AG04450 (cell line): Measurements from ENCODE around the gene AFG3L2. TPM values are rescaled to one million over a fixed set of nuclear protein-coding genes. Genes with fewer than 3 reads are reported as not detected.

Source experiments
- CTCF ChIA-PET: fragments of 300-600, 350-600 bp; formaldehyde crosslinking; extraction: SDS; loops from one replicate; lab custom pipeline; 2022; ENCODE audit warnings: antibody characterized with exemption, inconsistent platforms; lab: Charles Lee
- POLR2A ChIA-PET: fragments of 350-600 bp; formaldehyde crosslinking; extraction: SDS; loops from one replicate; lab custom pipeline; 2021; ENCODE audit warnings: antibody characterized with exemption, inconsistent platforms; lab: Yijun Ruan, JAX
- DNase-seq: peaks from one replicate; pipeline ENCODE4 v3.0.0-alpha.2; 2011; ENCODE audit warnings: low read depth, low spot score
- H3K27ac ChIP-seq: one replicate; pipeline ENCODE4 v1.5.1; 2012; ENCODE audit warnings: low read depth, low read length, control low read depth
- H3K27me3 ChIP-seq: one replicate; pipeline ENCODE4 v1.6.0; 2012; ENCODE audit warnings: low read length; ENCODE audit not compliant: control insufficient read depth, insufficient read depth
- H3K4me3 ChIP-seq: 2 replicates; pipeline ENCODE4 v1.5.1; 2011; ENCODE audit warnings: mild to moderate bottlenecking, low read depth, low read length, control low read depth
- H3K9me3 ChIP-seq: 2 replicates; pipeline ENCODE4 v1.5.1; 2012; ENCODE audit warnings: low read length; ENCODE audit not compliant: control insufficient read depth, insufficient read depth
- CTCF ChIP-seq: IDR thresholded peaks from 2 replicates; pipeline ENCODE4 v1.5.1; 2011; ENCODE audit warnings: low read depth, low read length, control low read depth, inconsistent platforms
- polyA plus RNA-seq: library from polyadenylated mRNA; depleted of rRNA; stranded (reverse); fragments of >200 nt; gene quantifications from 2 replicates; pipeline ENCODE4 v1.2.3, GENCODE V29; 2011

Gene AFG3L2
- polyA plus RNA-seq, 1 experiment = 38.0 TPM

GRCh38 chr18:12373116-12373770, 3.8 kb downstream of the AFG3L2 start:
- Histone ChIP-seq H3K4me3 (no peak overlapping the region), H3K27me3 (no peaks in the 10 kb centered on the region), H3K9me3 (peaks cover 3% of the 10 kb centered on the region; the same call in 1 of the 2 replicates), H3K27ac (no peak overlapping the region)
- ChIA-PET POLR2A (no interaction called here), CTCF (interaction anchor here (0.7 kb wide), 2 partner anchors 19 to 45 kb away, joined by 5 to 7 read pairs; no protein-coding TSS in a partner anchor)
- no peak for DNase-seq
- no peak for TF ChIP-seq CTCF

GRCh38 chr18:12372406-12372805, 4.6 kb downstream of the AFG3L2 start:
- no peak for DNase-seq
- Histone ChIP-seq H3K9me3 (peaks cover 3% of the 10 kb centered on the region; the same call in 1 of the 2 replicates), H3K27me3 (no peaks in the 10 kb centered on the region), H3K4me3 (no peak overlapping the region), H3K27ac (no peak overlapping the region)
- CTCF ChIA-PET = no interaction called here
- POLR2A ChIA-PET = no interaction called here
- TF ChIP-seq CTCF = no peak

GRCh38 chr18:12371590-12371989, 5.4 kb downstream of the AFG3L2 start:
- Histone ChIP-seq H3K9me3 (peaks cover 3% of the 10 kb centered on the region; the same call in 1 of the 2 replicates), H3K27ac (no peak overlapping the region), H3K27me3 (no peaks in the 10 kb centered on the region), H3K4me3 (no peak overlapping the region)
- TF ChIP-seq CTCF = no peak
- ChIA-PET CTCF (no interaction called here), POLR2A (no interaction called here)
- DNase-seq = no peak

- no peak overlapping the region for H3K4me3 ChIP-seq
- no peak overlapping the region for H3K27ac ChIP-seq
- H3K9me3 ChIP-seq = no peaks in the 10 kb centered on the region
- DNase-seq = no peak
- no peaks in the 10 kb centered on the region for H3K27me3 ChIP-seq
- TF ChIP-seq CTCF = no peak
- POLR2A ChIA-PET = no interaction called here
- CTCF ChIA-PET = no interaction called here
Measured at GRCh38 chr18:12369211-12369610, 7.8 kb downstream of the AFG3L2 start.

- POLR2A ChIA-PET = interaction anchor here (0.6 kb wide), 1 partner anchor 10 kb away, joined by 3 read pairs; the partner anchor contains the start of gene AFG3L2
- no peak for DNase-seq
- Histone ChIP-seq H3K9me3 (no peaks in the 10 kb centered on the region), H3K27me3 (no peaks in the 10 kb centered on the region), H3K4me3 (no peak overlapping the region), H3K27ac (no peak overlapping the region)
- CTCF ChIA-PET = no interaction called here
- no peak for TF ChIP-seq CTCF
Measured at GRCh38 chr18:12366784-12367183, 10.2 kb downstream of the AFG3L2 start.
